ENCODE results near the gene NTMT1.
"Not testable (repeated sequence)": the region's sequence is repeated elsewhere in the genome, so short reads cannot be mapped to it uniquely, and the experiment has no call there.

Gene NTMT1

DNA sequence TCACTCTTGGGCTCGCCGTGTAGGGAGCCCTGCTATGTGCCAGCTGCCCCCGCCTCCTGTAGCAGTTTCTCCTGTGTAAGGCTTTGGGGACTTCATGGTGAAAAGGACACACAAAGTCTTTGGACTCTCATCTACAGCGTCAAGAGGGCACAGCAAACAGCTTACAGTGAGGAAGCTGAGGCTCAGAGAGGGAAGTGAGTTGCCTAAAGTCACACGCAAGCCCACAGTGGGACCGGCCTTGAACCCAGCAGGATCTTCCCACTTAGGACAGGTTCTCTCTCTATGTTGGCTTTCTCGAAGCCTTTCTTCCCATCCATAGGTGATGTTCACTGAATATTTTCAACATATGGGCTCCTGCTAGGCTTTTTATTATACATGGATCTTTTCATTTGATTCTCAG lies 29.7 kb downstream of the NTMT1 start:
- DNase-seq: no peak

DNA sequence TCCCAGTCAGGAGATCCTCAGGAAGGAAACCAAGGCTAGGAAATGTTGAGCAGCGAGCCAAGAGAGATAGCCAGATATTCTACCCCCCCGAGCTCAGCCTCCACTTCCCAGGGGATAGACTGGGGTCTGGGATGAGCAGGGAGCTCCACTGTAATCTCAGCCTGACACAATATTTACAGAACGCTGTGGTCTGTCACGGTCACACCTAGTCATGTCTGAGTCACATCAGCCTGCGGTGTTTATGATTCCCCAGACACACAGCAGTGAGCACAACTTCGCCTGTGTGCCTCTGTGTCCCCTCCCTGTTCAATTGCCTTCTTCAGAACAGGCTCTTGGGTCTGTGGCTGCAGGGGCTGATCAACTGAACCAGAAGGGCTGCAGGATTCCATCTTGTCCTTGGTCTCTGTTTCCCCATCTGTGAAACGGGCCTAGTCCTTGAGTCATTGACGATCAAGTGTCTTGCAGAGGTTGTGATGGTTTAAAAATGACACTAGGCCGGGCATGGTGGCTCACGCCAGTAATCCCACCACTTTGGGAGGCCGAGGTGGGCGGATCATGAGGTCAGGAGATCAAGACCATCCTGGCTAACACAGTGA lies 30.9 kb downstream of the NTMT1 start:
- DNase-seq: no peak

DNA sequence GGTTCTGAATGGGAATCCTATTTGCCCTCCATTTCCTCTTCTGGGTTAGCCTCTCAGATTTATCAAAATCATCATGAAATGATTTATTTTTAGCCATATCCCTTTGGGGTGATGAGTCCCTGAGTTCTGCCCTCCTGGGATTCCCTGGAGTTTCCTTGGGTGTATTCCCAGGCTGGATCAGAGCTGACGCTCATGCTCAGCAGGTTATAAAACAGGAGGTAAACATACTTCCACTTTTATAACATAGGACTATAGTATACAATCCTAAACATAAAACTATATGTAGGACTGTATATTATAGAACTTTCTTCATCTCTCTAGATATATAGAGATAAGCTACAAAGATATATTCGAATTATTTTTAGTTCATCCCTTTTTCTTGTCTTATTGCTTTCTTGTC lies 35.1 kb downstream of the NTMT1 start:
- no peak for DNase-seq

DNA sequence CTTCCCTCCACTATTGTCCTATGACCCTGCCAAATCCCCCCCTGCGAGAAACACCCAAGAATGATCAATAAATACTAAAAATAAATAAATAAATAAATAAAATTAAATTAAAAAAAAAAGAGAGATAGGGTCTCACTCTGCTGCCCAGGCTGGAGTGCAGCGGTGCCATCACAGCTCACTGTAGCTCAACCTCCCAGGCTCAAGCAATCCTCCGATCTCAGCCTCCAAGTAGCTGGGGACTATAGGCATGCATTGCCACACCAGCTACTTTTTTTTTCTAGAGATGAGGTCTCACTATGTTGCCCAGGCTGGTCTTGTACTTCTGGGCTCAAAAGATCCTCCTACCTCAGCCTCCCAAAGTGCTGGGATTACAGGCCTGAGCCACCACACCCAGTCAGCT lies 36.3 kb downstream of the NTMT1 start:
- not testable (repeated sequence) for DNase-seq

DNA sequence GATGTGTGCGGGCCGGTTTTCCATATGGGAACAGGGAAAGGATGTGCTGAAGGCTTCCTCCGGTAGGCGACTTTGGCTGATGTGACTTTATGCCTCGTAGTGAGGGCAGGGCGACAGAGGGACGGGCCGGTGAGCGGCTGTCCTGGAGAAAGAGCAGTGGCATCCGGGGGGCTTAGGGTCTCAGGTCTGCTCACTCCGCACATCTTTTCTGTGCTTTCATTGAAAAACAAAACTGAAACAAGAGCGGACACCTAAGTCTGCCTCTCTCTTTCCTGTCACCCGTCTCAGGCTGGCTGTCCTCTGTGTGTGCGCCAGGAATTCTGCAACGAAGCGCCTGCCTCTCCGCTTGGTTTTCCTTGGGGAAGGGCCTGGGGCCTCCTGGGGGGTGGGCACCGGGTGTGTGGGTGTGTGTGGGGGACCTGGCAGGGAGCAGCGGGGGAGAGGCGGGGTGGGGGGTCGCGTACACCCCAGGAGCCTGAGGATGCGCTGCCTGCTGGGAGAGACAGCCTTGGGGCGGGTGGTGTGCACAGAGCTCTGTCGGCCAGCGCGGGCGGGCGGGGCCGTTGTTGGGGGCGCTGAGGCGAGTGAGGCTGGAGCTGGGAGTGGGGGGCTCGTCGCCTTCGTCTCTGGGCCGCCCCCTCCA lies 38.9 kb downstream of the NTMT1 start:
- no peak for DNase-seq

DNA sequence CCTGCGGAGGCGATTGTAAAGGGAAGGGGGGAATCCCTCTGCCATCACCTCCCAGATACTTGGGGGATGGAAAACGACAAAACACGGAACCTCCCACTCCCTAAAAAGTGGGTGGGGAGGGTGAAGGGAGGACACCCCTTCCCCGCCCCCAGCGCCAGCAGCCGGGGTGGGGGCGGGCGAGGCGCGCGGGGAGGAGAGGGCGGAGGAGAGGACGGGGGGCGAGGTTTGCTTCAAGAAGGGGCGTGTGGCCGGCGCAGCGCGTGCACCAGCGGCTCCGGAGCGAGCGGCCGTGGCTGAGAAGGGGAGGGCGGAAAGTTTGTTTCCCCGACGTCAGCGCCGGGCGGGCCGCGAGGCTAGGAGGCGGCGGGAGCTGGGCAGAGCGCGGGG lies 39.4 kb downstream of the NTMT1 start, which contains the start of gene PRRX2:
Gene PRRX2, plus strand, starts transcription at position 259 of the 387 bp plus-strand sequence. CDS start 221 bp downstream, outside the sequence.
- peak; percentile 39 for DNase-seq

DNA sequence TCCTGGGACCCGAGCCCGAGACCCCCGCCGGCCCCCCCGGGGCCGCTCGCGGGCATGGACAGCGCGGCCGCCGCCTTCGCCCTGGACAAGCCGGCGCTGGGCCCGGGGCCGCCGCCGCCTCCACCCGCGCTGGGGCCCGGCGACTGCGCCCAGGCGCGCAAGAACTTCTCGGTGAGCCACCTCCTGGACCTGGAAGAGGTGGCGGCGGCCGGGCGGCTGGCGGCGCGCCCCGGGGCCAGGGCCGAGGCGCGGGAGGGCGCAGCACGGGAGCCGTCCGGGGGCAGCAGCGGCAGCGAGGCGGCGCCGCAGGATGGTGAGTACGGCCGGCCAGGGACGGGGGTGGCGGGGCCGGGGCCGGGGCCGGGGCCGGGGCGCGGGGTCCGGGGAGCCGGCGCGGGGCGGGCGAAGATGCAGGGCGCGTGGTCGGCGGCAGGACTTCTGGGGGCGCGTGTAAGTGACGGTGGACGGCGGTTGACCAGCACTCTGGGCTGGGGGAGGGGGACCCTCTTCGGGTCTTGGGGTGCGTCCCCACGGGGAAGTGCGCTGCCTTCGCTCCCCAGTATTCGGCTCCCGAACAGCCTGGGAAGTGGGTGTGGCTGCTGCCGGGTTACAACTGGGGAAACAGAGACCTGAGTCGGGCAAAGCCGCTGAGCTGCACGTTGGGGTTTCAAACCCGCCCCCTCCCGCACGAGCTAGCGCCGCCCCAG lies 40.0 kb downstream of the NTMT1 start:
- DNase-seq: no peak

DNA sequence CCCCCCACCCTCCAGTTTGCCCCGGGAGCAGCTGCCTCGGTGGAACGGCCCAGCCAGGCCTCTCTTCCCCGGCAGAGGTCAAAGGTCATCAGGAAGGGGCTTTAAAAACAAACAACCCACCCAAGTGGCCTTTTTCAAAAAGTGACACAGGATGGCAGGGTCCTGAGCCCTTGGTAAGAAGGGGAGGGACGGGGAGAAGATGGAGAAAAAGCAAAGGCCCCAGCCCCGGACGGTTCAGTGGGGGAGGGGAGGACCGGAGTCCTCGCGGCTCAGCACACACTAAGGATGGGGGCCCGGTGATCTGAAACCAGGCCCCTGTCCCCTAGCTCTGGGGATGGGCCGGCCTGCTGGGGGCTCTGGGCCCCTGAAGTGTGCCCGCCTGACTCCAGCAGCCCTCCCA lies 40.6 kb downstream of the NTMT1 start:
- DNase-seq: no peak

DNA sequence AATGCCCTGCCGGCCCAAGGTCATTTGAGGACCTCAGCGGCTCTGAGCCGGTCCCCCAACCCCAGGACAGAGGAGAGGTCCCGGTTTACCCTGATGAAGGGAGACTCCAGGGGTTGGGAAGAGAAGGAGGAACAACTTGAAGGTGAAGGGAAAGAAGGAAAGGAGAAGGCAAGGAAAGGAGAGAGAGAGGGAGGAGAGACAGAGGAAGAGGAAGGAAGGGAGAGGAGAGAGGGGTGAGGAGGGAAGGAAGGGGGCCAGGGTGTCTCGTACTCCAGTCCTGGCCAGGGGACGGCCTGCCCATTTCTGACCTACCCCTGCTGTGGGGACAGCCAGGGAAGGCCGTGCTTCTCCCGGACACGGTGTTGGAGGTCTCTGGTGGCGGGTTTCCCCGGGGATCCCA lies 41.4 kb downstream of the NTMT1 start:
- no peak for DNase-seq

DNA sequence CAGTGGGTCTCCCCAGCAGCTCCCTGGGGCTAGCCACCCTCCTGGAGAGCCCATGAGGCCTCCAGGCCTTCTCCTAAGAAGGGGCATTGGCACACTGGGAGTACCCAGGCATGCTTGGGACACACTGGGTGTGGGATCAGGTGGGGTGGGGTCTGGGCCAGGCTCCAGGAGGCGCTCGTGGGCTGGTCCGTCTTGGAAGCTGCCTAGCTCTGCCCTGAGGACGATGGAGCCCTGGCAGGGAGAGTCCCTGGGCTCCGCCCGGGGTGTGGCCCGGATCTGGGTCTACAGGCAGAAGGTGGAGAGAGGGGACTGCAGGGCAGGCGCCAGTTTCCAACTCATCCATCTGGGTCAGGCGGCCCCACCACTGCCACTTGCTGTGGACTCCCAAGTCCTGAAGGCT lies 41.9 kb downstream of the NTMT1 start:
- no peak for DNase-seq

DNA sequence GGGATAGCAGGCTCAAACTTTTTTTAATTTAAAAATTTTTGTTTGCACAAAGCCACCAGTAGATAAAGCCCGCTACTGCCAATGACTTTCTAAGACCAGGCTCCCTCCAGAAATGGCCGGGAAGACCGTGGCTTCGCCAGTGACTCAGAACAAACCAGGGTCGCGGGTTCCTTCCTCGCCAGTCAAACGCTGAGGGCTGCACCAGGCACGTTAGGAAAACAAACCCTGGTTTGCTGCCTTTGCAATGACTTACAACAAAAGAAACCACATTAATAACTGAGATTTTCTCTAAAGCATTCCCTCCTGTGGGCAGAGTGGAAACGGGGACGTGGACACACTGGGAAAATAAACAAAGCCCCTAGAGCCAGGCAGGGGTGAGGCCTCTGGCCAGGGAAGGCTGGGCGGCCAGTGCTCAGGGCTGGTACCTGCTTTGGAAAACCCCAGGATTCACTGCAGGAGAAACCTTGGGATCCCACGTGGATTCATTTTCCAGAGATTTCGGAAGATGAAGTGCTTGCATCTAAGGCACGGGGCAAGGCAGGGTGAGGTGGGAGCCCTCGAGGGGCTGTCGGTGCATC lies 43.3 kb downstream of the NTMT1 start:
- no peak for DNase-seq

DNA sequence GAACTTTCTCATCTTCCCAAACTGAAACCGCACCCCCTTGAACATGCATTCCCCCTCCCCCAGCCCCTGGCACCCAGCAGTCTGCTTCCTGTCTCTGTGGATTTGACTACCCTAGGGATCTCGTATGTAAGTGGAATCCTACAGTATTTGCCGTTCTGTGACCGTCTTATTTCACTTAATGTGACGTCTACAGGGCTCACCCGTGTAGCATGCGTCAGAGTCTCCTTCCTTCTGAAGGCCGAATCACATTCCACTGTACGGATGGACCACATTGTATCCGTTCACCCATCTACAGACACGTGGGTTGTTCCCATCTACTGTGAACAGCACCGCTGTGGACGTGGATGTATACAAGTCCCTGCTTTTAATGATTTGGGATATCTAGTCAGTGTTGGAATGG lies 44.0 kb downstream of the NTMT1 start:
- DNase-seq: no peak

DNA sequence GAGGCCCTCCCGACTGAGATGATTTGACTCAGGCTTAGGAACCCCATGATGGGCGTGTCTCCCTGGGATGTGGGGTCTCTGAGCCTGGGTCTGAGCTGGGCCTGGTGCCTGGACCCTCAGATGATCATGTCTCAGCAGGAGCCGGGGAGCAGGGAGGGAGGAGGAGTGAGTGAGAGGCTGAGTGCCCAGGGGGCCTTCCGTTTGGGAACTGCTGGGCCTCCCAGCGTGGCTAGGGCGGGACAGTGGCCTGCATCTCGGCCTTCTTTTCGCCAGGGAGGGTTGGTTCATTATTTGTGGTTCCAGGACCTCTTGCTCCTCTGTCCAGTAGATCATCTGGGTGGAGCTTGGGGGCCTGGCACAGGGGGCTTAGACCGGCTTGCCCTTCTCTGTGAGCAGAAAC lies 45.1 kb downstream of the NTMT1 start:
- DNase-seq: no peak

DNA sequence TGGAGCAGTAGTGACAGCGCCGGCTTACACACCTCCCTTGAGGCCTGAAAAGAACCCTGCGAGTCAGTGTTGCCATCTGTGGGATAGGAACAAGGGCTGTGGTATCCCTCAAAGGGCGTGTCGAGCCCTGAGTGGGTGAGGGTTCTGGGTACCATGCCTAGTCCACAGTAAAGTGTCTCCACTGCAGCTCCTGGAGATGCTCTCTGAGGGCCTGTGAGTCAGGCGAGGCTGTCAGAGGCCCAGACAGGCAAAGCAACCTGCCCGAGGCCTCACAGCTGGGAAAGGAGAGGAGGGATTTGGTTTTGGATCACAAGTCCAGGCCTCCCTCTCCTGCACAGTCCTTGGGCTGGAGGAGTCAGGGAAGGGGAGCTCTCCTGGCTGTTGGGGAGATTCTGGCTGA lies 45.6 kb downstream of the NTMT1 start:
- no peak for DNase-seq

DNA sequence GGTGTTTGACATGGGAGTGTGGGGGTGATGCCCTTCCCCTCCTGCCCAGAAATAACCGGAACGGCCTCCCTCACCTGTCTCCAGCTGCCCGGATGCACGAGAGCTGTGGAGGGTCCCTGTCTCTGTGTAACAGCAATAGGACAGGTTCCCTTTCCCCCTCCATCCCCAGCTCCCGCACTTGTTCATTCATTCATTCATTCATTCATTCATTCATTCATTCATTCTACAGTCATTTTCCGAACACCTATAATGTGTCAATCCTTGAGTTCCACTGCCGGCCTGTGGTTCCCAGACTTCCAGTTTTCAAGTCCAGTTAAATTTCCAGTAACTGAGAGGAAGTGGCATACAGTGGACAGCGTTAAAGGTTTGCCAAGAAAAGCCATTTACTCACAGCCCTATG lies 46.7 kb downstream of the NTMT1 start:
- no peak for DNase-seq

DNA sequence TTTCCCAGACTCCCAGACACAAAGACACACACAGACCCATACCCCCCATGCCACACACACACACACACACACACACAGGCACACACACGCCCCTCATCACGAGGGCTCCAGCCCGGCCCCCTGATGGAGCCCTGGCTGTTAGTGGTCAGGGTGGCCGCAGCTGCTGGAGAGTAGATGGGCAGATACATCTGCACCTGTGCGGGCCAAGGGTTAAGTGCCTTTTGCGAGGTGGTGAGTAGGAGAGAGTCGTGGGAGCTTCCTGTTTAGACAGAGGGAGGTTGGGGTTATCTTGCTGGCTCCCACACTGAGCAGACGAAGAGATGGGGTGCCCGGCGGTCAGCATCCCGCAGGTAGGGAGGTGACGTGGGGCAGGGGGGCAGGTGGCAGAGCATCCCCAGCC lies 47.6 kb downstream of the NTMT1 start:
- no peak for DNase-seq

DNA sequence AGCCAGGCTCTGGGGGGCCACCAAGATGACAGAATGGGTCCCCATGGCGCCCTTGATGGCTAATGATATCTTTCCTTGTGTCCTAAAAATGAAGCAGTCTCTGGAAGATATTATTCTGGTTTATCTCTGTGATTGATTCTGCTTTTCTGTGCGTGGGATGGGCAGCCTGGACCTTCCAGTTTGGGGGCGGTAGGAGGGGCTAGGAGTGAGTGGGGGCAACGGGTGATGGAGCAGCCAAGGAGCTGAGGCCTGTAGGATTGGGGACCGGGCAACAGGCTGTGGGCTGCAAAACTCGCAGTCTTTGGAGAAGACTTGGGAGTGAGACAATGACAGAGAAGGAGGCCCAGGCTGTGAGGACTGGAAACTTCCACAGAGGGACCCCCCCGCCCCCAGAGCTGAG lies 48.3 kb downstream of the NTMT1 start:
- DNase-seq: no peak

DNA sequence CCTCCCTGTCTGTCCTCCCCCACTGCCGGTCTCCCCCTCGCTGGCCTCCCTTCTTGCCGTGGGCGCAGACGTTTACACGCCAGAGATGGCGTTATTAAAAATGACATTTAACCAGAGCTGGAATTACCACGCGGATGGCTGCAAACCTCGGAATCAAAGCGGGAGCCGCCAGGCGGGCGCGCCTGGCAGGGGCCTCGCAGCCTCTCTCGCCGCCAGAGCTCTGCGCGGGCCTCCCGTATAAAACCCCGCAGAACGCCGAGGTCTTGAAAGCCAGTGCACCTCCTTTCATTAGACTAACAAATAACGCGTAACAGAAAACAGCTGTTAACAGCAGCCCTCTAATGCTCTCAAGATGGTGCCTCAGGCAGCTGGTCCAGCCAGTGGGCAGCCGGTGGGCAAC lies 49.7 kb downstream of the NTMT1 start:
- DNase-seq: no peak

DNA sequence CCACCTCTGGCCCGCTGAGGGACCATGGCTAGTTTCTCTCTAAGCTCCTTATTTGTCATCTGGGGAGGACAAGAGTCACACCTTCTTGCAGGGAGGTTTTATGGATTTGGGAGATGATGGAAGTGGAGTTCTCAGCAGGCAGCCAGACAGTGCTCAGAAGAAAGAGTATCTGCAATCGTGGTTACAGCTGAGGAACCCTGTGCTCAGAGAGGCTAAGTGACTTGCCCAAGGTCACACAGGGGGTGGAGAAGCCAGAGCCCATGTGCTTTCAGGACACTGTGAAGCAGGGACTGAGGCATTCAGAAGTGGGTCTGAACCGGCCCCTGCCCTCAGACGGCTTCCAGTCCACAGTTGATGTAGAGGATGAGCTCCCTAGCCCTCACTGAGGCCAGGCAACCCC lies 50.3 kb downstream of the NTMT1 start:
- no peak for DNase-seq

DNA sequence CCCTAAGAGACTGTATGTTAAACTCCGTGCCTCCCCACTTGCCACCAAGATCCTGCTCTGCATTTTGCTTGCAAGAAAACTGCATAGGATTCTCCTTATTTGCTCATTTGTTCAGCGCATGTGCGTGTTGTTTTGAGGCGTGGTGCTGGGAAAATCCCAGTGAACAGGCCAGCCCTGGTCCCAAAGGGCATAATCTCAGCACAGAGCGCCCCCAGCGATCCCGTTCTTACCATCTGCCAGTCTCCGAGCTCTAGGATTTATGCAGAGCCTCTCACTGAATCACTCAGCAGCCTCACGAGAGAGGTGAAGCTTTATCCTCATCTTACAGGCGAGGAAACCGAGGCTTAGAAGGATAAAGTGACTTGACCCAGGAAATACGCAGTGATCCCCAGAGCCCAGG lies 51.0 kb downstream of the NTMT1 start:
- no peak for DNase-seq

DNA sequence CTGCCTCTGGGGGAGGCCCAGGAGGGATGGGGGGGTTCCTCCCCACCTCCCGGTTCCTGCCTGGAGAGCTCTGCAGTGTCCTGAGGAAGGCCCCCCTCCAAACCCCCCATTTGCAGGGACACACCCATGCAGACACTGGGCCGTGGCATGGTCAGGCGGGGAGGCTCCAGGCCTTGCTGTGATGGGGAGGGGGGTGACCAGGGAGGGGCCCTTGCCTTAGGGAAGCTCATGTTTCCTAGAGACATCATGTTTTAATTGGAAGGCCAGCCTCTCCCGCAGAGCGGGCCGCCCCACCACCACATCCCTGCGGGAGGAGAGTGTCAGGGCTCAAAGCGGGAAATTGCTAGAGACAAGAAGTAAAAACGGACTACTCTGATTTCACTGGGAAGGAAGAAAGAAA lies 51.5 kb downstream of the NTMT1 start:
- no peak for DNase-seq

DNA sequence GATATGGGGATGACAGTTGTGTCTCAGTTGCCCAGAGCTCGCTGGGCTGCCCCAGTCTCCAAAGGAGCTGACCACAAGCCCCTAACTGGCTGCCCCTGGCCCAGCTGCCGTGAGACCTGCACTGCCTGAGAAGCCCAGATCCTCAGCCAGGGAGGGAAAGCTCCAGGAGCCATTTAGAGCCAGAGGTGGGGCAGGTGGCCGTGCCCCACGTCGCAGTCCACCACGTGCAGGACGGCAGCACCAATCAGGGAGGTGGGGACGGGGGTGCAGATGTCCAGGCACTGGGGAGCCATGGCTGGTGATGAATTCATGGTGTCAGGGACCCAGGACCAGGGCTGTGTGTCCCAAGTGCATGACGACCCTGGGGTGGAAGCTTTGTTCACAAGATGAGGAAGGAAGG lies 52.9 kb downstream of the NTMT1 start:
- DNase-seq: no peak

DNA sequence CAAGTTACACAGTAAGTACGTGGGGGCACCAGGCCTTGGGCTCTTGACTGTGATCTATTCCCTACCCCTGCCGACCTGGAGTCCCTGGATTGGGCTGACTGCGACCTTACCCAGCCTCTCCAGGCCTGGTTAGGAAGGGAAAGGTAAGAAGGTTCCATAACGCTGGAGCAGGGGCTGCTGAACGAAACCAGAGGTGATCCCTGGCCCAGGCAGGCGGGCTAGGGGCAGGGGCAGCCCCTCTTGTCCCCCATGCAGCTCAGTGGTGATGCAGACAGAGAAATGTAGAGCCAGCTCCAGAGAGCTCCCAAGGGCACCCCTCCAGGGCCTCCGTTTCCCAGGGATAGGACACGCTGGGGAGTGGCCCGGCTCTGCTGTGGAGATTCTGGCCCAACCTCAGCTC lies 53.6 kb downstream of the NTMT1 start:
- no peak for DNase-seq

DNA sequence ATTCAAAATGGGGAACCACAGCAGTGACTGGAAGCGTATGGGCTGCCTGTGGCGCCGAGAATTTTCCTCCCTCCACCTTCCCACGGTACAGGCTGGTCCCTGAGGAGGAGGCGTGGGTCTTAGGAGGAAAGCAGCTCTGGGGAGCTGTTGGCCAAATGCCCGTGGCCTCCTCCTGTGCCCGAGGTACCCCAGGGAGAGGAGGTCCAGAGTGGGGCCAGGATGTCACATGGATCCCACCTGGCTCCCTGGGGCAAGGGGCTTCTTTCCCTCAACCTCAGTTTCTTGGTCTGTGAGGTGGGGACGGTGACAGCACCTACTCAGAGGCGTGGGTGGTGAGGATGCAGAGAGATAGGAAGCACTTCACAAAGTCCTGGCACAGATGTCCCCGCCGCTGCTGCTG lies 56.0 kb downstream of the NTMT1 start:
- no peak for DNase-seq
